Measurements from ENCODE around the gene MBOAT1.

Gene MBOAT1

GRCh38 chr6:20070047-20070446 is 142.2 kb downstream of the MBOAT1 start:
- no peak overlapping the region for H3K27ac ChIP-seq (ENCODE audit: low read length)
- H3K9me3 ChIP-seq (ENCODE audit: control insufficient read depth, low read depth, low read length): no peaks in the 10 kb centered on the region
- H3K4me1 ChIP-seq (ENCODE audit: control insufficient read depth, low read depth, low read length): no peaks in the 10 kb centered on the region
- H3K9ac ChIP-seq (ENCODE audit: low read length): no peak overlapping the region
- H3K27me3 ChIP-seq (ENCODE audit: control insufficient read depth, insufficient read depth, low read length): no peaks in the 10 kb centered on the region
- no peaks in the 10 kb centered on the region for H3K36me3 ChIP-seq (ENCODE audit: control insufficient read depth, low read depth, low read length)
- H3K4me3 ChIP-seq (ENCODE audit: low read length): no peak overlapping the region

GRCh38 chr6:20069021-20069522 is 143.2 kb downstream of the MBOAT1 start:
- Histone ChIP-seq H3K27ac (ENCODE audit: low read length) (no peak overlapping the region), H3K9ac (ENCODE audit: low read length) (no peak overlapping the region), H3K4me1 (ENCODE audit: control insufficient read depth, low read depth, low read length) (no peaks in the 10 kb centered on the region), H3K4me3 (ENCODE audit: low read length) (no peak overlapping the region), H3K9me3 (ENCODE audit: control insufficient read depth, low read depth, low read length) (no peaks in the 10 kb centered on the region), H3K27me3 (ENCODE audit: control insufficient read depth, insufficient read depth, low read length) (no peaks in the 10 kb centered on the region), H3K36me3 (ENCODE audit: control insufficient read depth, low read depth, low read length) (no peaks in the 10 kb centered on the region)

- Histone ChIP-seq H3K27ac (ENCODE audit: low read length) (no peak overlapping the region), H3K4me1 (ENCODE audit: control insufficient read depth, low read depth, low read length) (no peaks in the 10 kb centered on the region), H3K9me3 (ENCODE audit: control insufficient read depth, low read depth, low read length) (no peaks in the 10 kb centered on the region), H3K36me3 (ENCODE audit: control insufficient read depth, low read depth, low read length) (no peaks in the 10 kb centered on the region), H3K4me3 (ENCODE audit: low read length) (no peak overlapping the region), H3K9ac (ENCODE audit: low read length) (no peak overlapping the region), H3K27me3 (ENCODE audit: control insufficient read depth, insufficient read depth, low read length) (no peaks in the 10 kb centered on the region)
Observed at GRCh38 chr6:20068421-20068988, 143.8 kb downstream of the MBOAT1 start.

- Histone ChIP-seq H3K27me3 (ENCODE audit: control insufficient read depth, insufficient read depth, low read length) (no peaks in the 10 kb centered on the region), H3K4me3 (ENCODE audit: low read length) (no peak overlapping the region), H3K27ac (ENCODE audit: low read length) (no peak overlapping the region), H3K4me1 (ENCODE audit: control insufficient read depth, low read depth, low read length) (no peaks in the 10 kb centered on the region), H3K9me3 (ENCODE audit: control insufficient read depth, low read depth, low read length) (no peaks in the 10 kb centered on the region), H3K9ac (ENCODE audit: low read length) (no peak overlapping the region), H3K36me3 (ENCODE audit: control insufficient read depth, low read depth, low read length) (no peaks in the 10 kb centered on the region)
Observed at GRCh38 chr6:20061952-20062351, 150.3 kb downstream of the MBOAT1 start.

GRCh38 chr6:20060252-20060651 is 152.0 kb downstream of the MBOAT1 start:
- H3K4me3 ChIP-seq (ENCODE audit: low read length): no peak overlapping the region
- H3K9ac ChIP-seq (ENCODE audit: low read length): no peak overlapping the region
- H3K4me1 ChIP-seq (ENCODE audit: control insufficient read depth, low read depth, low read length): no peaks in the 10 kb centered on the region
- no peaks in the 10 kb centered on the region for H3K27me3 ChIP-seq (ENCODE audit: control insufficient read depth, insufficient read depth, low read length)
- no peaks in the 10 kb centered on the region for H3K36me3 ChIP-seq (ENCODE audit: control insufficient read depth, low read depth, low read length)
- H3K27ac ChIP-seq (ENCODE audit: low read length): no peak overlapping the region
- no peaks in the 10 kb centered on the region for H3K9me3 ChIP-seq (ENCODE audit: control insufficient read depth, low read depth, low read length)

GRCh38 chr6:20058912-20059311 is 153.4 kb downstream of the MBOAT1 start:
- Histone ChIP-seq H3K4me3 (ENCODE audit: low read length) (no peak overlapping the region), H3K36me3 (ENCODE audit: control insufficient read depth, low read depth, low read length) (no peaks in the 10 kb centered on the region), H3K4me1 (ENCODE audit: control insufficient read depth, low read depth, low read length) (no peaks in the 10 kb centered on the region), H3K9me3 (ENCODE audit: control insufficient read depth, low read depth, low read length) (no peaks in the 10 kb centered on the region), H3K27ac (ENCODE audit: low read length) (no peak overlapping the region), H3K9ac (ENCODE audit: low read length) (no peak overlapping the region), H3K27me3 (ENCODE audit: control insufficient read depth, insufficient read depth, low read length) (no peaks in the 10 kb centered on the region)

GRCh38 chr6:20058121-20058905 is 154.0 kb downstream of the MBOAT1 start:
- Histone ChIP-seq H3K9me3 (ENCODE audit: control insufficient read depth, low read depth, low read length) (no peaks in the 10 kb centered on the region), H3K4me1 (ENCODE audit: control insufficient read depth, low read depth, low read length) (no peaks in the 10 kb centered on the region), H3K27ac (ENCODE audit: low read length) (no peak overlapping the region), H3K9ac (ENCODE audit: low read length) (no peak overlapping the region), H3K4me3 (ENCODE audit: low read length) (no peak overlapping the region), H3K36me3 (ENCODE audit: control insufficient read depth, low read depth, low read length) (no peaks in the 10 kb centered on the region), H3K27me3 (ENCODE audit: control insufficient read depth, insufficient read depth, low read length) (no peaks in the 10 kb centered on the region)

GRCh38 chr6:20056350-20056992 is 155.8 kb downstream of the MBOAT1 start:
- H3K4me1 ChIP-seq (ENCODE audit: control insufficient read depth, low read depth, low read length): no peaks in the 10 kb centered on the region
- no peaks in the 10 kb centered on the region for H3K9me3 ChIP-seq (ENCODE audit: control insufficient read depth, low read depth, low read length)
- no peak overlapping the region for H3K4me3 ChIP-seq (ENCODE audit: low read length)
- H3K27ac ChIP-seq (ENCODE audit: low read length): no peak overlapping the region
- no peaks in the 10 kb centered on the region for H3K27me3 ChIP-seq (ENCODE audit: control insufficient read depth, insufficient read depth, low read length)
- H3K36me3 ChIP-seq (ENCODE audit: control insufficient read depth, low read depth, low read length): no peaks in the 10 kb centered on the region
- H3K9ac ChIP-seq (ENCODE audit: low read length): no peak overlapping the region

- H3K9me3 ChIP-seq (ENCODE audit: control insufficient read depth, low read depth, low read length): no peaks in the 10 kb centered on the region
- H3K4me3 ChIP-seq (ENCODE audit: low read length): no peak overlapping the region
- H3K36me3 ChIP-seq (ENCODE audit: control insufficient read depth, low read depth, low read length): no peaks in the 10 kb centered on the region
- no peak overlapping the region for H3K9ac ChIP-seq (ENCODE audit: low read length)
- no peaks in the 10 kb centered on the region for H3K27me3 ChIP-seq (ENCODE audit: control insufficient read depth, insufficient read depth, low read length)
- H3K4me1 ChIP-seq (ENCODE audit: control insufficient read depth, low read depth, low read length): no peaks in the 10 kb centered on the region
- H3K27ac ChIP-seq (ENCODE audit: low read length): no peak overlapping the region
Observed at GRCh38 chr6:20055916-20056315, 156.4 kb downstream of the MBOAT1 start.

Measured in iPS-18a (cell line).